ENCODE data around the gene PTGER1. TPM values are rescaled to one million over a fixed set of nuclear protein-coding genes. Genes with fewer than 3 reads are reported as not detected.

Gene PTGER1
- total RNA-seq, 2 donors from 2014 or later = 0.81 to 1.0 TPM

GRCh38 chr19:14496834-14497227 is 21.7 kb upstream of the PTGER1 start:
- Histone ChIP-seq H3K4me1 (ENCODE audit: control insufficient read depth, insufficient read depth, low read length) (peaks cover 3% of the 10 kb centered on the region), H3K36me3 (ENCODE audit: control insufficient read depth, insufficient read depth, low read length) (peaks cover 6% of the 10 kb centered on the region), H3K9me3 (ENCODE audit: control insufficient read depth, low read length) (no peaks in the 10 kb centered on the region), H3K27ac (ENCODE audit: low read depth, low read length) (no peak overlapping the region), H3K9ac (ENCODE audit: extremely low read depth, low read length, poor library complexity, severe bottlenecking) (no peak overlapping the region), H3K27me3 (ENCODE audit: control insufficient read depth, insufficient read depth, low read length, poor library complexity, severe bottlenecking) (no peaks in the 10 kb centered on the region), H3K4me3 (ENCODE audit: low read length) (peak overlapping the region; percentile 65)
- TF ChIP-seq CTCF (conservative IDR thresholded peaks at IDR 0.05) = no peak
- Mint-ChIP-seq H3K4me3 (peak overlapping the region; percentile 77), H3K36me3 (ENCODE audit: low read depth) (peaks cover 14% of the 10 kb centered on the region), H3K9me3 (no peaks in the 10 kb centered on the region), H3K27ac (peak overlapping the region; percentile 76), H3K4me1 (peaks cover 2% of the 10 kb centered on the region), H3K27me3 (ENCODE audit: insufficient read depth) (no peaks in the 10 kb centered on the region)
- 92 to 94% methylated on average over 6 to 7 of the region's 7 CpGs for WGBS, 2 experiments (ENCODE audit: insufficient coverage in 1 of 2, insufficient read length in 1 of 2)
- DNase-seq = no peak

DNA sequence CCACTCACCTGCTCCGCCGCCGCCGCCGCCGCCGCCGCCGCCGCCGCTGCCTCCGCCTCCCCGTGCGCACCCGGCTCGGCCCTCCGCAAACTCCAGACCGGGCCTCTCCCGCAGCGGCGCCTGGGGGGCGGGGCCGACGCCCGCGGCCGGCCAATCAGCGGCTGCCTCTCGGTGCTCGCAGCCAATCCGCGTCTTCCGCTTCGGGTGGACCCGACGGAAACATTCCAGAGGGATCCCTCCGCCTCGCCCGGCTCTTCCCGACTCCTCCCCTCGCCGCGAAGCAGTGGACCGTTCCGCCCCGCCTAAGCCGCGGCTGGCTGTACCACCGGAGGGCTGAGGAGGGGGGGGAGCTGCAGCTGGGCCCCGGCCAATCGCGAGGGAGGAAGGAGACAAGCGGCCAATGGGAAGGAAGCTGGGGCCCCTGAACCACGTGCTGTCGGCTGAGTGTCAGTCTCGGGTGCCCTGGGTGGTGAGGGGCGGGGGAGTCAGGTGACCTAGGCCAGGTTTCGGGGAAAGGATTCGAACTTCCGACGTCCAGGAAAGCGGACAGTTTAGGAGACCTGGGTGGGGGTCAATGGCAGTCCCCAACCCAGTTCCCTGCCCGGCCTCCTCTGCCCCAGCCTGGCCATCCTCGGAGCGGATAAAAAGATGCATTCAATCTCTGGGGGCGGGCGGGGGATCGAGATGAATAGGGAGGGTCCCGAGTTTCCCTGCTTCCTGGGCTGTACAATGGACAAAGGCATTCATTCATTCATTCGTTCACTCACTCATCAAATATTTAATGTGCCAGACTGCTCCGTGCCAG is 21.1 kb upstream of the PTGER1 start, which contains the start of gene GIPC1:
TSS of gene GIPC1 (minus strand) at position 99 of the 805 bp plus-strand sequence. CDS start 13,151 bp downstream, outside the sequence.
- Mint-ChIP-seq H3K36me3 (ENCODE audit: low read depth) (peaks cover 18% of the 10 kb centered on the region), H3K27ac (peak within 1 kb of the TSS; percentile 76), H3K4me3 (peak within 1 kb of the TSS; percentile 77), H3K9me3 (no peaks in the 10 kb centered on the region), H3K27me3 (ENCODE audit: insufficient read depth) (no peaks in the 10 kb centered on the region), H3K4me1 (peaks cover 2% of the 10 kb centered on the region)
- 10 to 33% methylated on average over 16 to 71 of the region's 71 CpGs for WGBS, 2 experiments (ENCODE audit: insufficient coverage in 1 of 2, insufficient read length in 1 of 2)
- no peak for TF ChIP-seq CTCF (conservative IDR thresholded peaks at IDR 0.05)
- no peaks in the 10 kb centered on the region for H3K27me3 ChIP-seq (ENCODE audit: control insufficient read depth, insufficient read depth, low read length, poor library complexity, severe bottlenecking)
- no peak within 1 kb of the TSS for H3K27ac ChIP-seq (ENCODE audit: low read depth, low read length)
- H3K9me3 ChIP-seq (ENCODE audit: control insufficient read depth, low read length) = no peaks in the 10 kb centered on the region
- peaks cover 6% of the 10 kb centered on the region for H3K36me3 ChIP-seq (ENCODE audit: control insufficient read depth, insufficient read depth, low read length)
- peak within 1 kb of the TSS; percentile 29 for H3K9ac ChIP-seq (ENCODE audit: extremely low read depth, low read length, poor library complexity, severe bottlenecking)
- DNase-seq = peak; percentile 99
- H3K4me1 ChIP-seq (ENCODE audit: control insufficient read depth, insufficient read depth, low read length) = peaks cover 3% of the 10 kb centered on the region
- H3K4me3 ChIP-seq (ENCODE audit: low read length) = peak within 1 kb of the TSS; percentile 96

DNA sequence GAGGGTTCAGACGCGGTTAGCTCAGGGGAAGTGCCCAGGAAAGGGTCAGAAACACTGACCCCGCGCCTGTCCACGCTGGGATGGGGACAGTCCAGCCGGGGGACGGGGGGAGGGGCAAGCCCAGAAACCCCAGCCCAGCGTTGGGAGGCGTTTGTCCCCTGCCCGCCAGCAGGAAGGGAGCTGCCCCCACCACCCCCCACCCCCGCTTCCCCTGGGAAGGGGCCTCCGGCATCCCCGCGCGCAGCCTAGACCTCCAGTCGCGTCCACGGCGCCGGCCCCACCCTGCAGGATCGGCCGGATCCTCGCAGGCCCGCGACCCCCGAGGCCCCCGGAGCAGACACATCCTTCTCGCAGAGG is 20.5 kb upstream of the PTGER1 start:
- H3K27ac ChIP-seq (ENCODE audit: low read depth, low read length) = no peak overlapping the region
- no peak for DNase-seq
- peaks cover 2% of the 10 kb centered on the region for H3K4me1 Mint-ChIP-seq
- peak overlapping the region; percentile 96 for H3K4me3 ChIP-seq (ENCODE audit: low read length)
- H3K4me3 Mint-ChIP-seq = peak overlapping the region; percentile 77
- peak overlapping the region; percentile 29 for H3K9ac ChIP-seq (ENCODE audit: extremely low read depth, low read length, poor library complexity, severe bottlenecking)
- 0% methylated on average over 5 to 28 of the region's 28 CpGs for WGBS, 2 experiments (ENCODE audit: insufficient coverage in 1 of 2, insufficient read length in 1 of 2)
- TF ChIP-seq CTCF (conservative IDR thresholded peaks at IDR 0.05) = no peak
- H3K9me3 Mint-ChIP-seq = no peaks in the 10 kb centered on the region
- peaks cover 21% of the 10 kb centered on the region for H3K36me3 Mint-ChIP-seq (ENCODE audit: low read depth)
- peaks cover 6% of the 10 kb centered on the region for H3K36me3 ChIP-seq (ENCODE audit: control insufficient read depth, insufficient read depth, low read length)
- H3K27me3 Mint-ChIP-seq (ENCODE audit: insufficient read depth) = no peaks in the 10 kb centered on the region
- peak overlapping the region; percentile 74 for H3K27ac Mint-ChIP-seq
- no peaks in the 10 kb centered on the region for H3K9me3 ChIP-seq (ENCODE audit: control insufficient read depth, low read length)
- H3K27me3 ChIP-seq (ENCODE audit: control insufficient read depth, insufficient read depth, low read length, poor library complexity, severe bottlenecking) = no peaks in the 10 kb centered on the region
- H3K4me1 ChIP-seq (ENCODE audit: control insufficient read depth, insufficient read depth, low read length) = peaks cover 3% of the 10 kb centered on the region
